GM18498 (cell line): Measurements from ENCODE around the gene ZNF561.
"Not testable (repeated sequence)": the region's sequence is repeated elsewhere in the genome, so short reads cannot be mapped to it uniquely, and the experiment has no call there.

ENCODE experiments used
- ATAC-seq: cut with Tn5 transposase; IDR thresholded peaks from one replicate; pipeline ENCODE4 v1.9.1; 2021; ENCODE audit warnings: mild to moderate bottlenecking, moderate library complexity; ENCODE audit not compliant: unreplicated experiment

The ZNF561 gene

DNA sequence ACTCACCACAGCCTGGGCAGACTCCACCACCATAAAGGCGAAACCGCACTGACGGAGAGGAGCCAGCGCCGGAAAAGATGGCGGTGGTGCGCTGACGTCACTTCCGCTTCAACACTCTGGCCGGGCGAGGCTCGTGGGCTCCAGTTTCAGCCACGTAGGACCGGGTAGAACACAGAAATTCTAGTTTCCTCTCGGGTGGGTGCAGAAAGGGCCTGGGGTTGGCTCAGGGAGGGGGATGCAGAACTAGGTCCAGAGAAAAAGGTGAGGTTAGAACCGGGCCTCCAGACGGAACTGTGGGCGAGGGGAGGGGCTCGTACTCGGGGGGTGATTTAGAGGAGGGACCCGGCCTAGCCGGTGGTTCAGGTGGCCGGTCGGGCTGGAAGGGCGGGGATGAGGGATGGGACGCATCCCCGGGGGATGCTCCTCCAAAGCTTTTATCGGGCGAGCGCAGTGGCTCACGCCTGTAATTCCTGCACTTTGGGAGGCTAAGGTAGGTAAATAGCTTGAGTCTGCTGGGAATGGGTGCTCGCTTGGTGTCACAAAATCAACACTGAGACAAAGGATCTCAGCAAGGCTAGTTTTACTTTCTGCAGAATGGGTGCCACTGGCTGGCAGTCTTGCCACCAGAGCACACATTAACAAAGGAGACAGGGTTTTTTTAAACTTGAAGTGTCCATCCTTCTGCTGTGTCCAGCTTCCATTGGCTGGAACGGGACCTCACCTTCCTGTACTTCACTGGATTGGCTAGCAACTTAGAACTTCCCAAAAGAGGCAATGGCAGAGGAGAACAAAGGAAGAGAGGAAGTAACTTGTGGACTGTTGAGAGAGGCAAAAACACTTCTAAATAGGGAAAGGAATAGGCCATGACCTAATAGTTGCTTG lies at the start of gene ZNF561:
Gene ZNF561, minus strand, starts transcription at position 77 of the 882 bp plus-strand sequence. CDS start 1,776 bp downstream, outside the sequence.
- ATAC-seq = peak; percentile 84

DNA sequence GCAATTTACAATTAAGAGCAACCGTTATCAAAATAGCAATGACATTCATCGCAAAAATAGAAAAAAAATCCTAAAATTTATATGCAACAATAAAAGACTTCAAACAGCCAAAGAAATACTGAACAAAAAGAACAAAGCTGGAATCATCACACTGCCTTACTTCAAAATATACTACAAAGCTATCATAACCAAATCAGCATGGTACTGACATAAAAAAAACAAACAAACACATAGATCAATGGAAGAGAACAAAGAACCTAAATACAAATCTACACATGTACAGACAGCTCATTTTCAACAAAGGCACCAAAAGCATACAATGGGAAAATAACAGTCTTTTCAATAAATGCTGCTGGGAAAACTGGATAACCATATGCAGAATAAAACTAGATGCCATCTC lies 47.5 kb upstream of the ZNF561 start:
- ATAC-seq = no peak

GRCh38 chr19:9667898-9668297 lies 46.9 kb upstream of the ZNF561 start:
- no peak for ATAC-seq

- ATAC-seq = no peak
Observed at GRCh38 chr19:9658769-9659168, 37.7 kb upstream of the ZNF561 start.

GRCh38 chr19:9653066-9653555 lies 32.1 kb upstream of the ZNF561 start:
- not testable (repeated sequence) for ATAC-seq

DNA sequence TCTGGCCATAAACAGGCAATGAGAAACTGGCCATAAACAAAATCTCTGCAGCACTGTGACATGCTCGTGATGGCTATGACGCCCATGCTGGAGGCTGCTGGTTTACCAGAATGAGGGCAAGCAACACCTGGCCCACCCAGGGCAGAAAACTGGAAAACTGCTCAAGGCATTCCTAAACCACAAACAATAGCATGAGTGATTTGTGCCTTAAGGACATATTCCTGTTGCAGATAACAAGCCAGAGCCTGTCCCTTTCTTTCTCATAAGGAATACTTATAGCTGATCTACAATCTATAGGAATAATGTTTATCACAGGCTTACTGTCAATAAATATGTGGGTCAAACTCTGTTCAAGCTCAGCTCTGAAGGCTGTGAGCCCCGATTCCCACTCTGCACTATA lies 30.4 kb upstream of the ZNF561 start:
- not testable (repeated sequence) for ATAC-seq

- ATAC-seq = no peak
Observed at GRCh38 chr19:9650345-9650744, 29.3 kb upstream of the ZNF561 start.

GRCh38 chr19:9645472-9645871 lies 24.4 kb upstream of the ZNF561 start:
- ATAC-seq = no peak

DNA sequence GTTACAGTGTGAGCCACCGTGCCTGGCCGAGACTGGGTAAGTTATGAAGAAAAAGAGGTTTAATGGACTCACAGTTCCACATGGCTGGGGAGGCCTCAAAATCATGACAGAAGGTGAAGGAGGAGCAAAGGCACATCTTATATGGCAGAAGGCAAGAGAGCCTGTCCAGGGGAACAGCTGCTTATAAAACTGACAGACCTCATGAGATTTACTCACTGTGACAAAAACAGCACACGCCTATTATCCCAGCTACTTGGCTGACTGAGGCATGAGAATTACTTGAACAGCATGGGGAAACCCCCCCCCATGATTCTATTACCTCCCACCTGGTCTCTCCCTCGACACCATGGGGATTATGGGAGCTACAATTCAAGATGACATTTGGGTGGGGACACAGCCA lies 23.4 kb upstream of the ZNF561 start:
- ATAC-seq = no peak

DNA sequence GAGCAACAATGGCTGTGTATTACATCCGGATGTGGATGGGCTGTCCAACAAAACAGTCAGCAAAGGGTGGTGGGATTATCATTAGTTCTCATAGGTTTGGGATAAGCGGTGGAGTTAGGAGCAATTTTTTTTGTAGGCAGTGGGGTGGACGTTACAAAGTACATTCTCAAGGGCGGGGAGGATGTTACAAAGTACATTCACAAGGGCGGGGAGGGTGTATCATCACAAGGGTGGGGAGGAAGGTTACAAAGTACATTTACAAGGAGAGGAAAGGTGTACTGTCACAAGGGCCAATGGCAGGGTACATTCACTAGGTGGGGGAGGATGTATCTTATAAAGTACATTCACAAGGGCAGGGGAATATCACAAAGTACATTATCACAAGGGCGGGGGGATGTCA lies 20.8 kb upstream of the ZNF561 start:
- ATAC-seq = no peak

- no peak for ATAC-seq
Observed at GRCh38 chr19:9640956-9641355, 19.9 kb upstream of the ZNF561 start.

GRCh38 chr19:9636018-9636417 lies 15.0 kb upstream of the ZNF561 start:
- ATAC-seq = no peak

DNA sequence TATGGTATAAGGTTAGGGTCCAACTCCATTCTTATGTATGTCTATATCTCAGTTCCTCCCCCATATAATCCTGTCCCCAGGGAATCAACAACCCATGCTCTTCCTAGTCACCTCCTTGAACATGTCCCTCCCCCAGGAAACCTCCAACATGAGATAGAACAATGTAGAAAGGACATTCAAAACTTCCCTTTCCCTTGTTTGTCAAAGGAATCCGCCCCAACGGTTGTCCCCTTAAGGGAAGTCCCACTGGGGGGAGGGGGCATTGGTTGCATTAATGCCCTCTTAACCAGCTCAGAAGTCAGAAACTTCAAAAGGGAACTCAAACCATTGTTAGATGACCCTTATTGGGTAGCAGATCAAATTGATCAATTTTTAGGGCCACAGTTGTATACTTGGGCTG lies 6.8 kb upstream of the ZNF561 start:
- no peak for ATAC-seq

- ATAC-seq = no peak
Observed at GRCh38 chr19:9622531-9622930, 1.5 kb upstream of the ZNF561 start.

DNA sequence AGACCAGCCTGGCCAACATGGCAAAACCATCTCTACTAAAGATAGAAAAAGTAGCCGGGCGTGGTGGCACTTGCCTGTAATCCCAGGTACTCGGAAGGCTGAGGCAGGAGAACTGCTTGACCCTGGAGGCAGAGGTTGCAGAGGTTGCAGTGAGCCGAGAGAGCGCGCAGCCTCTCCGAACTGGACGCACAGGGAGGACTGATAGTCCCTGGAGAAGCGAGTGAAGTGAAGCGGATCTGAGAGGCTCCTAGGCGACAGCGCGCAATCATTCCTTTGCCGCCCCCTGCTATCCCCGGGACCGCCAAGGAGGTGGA lies 233 bp downstream of the ZNF561 start:
- peak; percentile 40 for ATAC-seq

GRCh38 chr19:9615844-9616243 lies 5.2 kb downstream of the ZNF561 start:
- no peak for ATAC-seq

DNA sequence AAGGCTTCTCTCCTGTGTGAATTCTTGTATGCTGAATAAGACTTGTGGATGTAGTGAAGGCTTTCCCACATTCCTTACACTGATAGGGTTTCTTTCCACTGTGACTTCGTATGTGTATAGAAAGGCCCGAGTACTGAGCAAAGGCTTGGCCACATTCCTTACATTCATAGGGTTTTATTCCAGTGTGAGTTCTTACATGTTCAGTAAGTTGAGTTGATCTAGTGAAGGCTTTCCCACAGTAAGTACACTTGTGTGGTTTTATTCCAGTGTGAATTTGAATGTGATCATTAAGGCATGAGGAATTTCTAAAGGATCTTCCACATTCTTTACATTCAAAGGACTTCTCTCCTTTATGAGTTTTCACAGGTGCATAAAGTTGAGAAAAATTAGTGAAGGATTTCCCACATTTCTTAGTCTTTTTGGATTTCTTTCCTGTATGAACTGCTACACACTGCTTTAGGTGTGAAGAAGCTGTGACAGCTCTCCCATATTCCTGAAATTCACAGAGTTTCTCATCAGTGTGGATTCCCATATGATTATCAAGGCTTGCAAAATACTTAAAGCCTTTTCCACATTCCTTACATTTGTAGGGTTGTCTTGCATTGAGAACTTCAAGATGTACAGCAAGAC lies 10.4 kb downstream of the ZNF561 start:
- ATAC-seq = no peak

- no peak for ATAC-seq
Observed at GRCh38 chr19:9608912-9609311, 12.1 kb downstream of the ZNF561 start.

DNA sequence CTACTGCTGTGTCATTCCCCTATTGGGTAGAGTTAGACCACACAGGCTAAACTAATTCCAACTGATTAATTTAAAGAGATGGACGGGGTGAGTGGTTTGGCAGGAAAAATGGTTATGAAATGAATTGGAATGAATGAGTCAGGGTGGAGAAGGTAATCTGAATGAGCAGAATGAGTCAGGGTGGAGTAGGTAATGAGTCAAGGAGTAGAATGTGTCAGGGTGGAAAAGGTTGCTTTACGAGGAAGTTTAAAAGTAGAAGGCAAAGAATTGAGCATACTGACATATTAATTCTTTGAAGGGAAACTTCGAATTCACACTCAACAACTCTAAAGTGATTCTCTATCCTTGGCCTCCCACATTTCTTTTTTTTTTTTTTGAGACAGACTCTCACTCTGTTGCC lies 24.0 kb downstream of the ZNF561 start:
- no peak for ATAC-seq

DNA sequence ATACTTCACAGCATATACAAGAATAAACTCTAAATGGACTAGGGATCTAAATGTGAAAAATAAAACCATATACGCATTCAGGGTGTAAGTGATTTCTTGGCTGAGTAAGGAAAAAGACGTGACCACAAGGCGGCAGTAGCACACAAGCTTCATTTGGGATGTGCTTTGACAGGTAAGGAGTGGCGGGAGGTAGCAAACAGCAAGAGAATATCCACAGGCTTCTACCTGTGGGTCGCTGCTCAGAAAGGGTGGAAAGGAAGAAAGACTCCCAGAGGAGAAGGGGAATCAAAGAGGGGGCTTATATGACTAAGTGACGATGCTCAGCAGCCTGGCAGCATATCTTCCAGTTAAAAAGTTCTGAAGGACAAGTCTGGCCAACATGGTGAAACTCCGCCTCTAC lies 34.3 kb downstream of the ZNF561 start:
- no peak for ATAC-seq

- ATAC-seq = peak; percentile 92
Observed at GRCh38 chr19:9584073-9584833, 36.8 kb downstream of the ZNF561 start, which contains the start of gene ZNF121. Gene ZNF121 (minus strand): TSS chr19:9584504. CDS start chr19:9568097, 16,407 bp downstream.
